ENCODE data around the gene IQCM. TPM values are rescaled to one million over a fixed set of nuclear protein-coding genes. Genes with fewer than 3 reads are reported as not detected.

IQCM gene, protein sequence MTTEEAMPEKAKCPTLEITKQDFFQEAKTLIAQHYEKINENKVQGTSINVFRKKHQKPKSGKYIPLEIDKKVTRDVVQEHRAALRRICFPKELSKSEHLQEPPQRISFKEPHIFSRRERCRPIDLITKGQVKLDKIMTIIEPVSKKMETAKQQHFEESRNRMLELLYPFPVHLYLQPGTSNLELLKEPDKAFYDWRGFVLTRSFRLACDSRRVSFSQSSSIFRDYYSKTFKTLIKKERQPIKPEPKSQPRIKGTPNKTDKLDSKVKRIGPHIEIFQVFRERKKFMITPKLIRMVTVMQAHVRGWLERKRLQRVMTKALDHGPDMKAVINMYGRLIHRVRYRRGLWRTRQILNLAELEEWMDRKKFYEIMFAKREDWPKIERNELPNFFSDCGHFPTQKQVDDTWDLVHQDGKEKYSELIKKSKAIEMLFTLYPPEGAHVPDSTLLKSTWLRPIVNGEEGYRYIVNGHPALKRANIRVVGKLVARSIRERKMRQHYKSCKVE
- not detected in 2 replicates for total RNA-seq

DNA sequence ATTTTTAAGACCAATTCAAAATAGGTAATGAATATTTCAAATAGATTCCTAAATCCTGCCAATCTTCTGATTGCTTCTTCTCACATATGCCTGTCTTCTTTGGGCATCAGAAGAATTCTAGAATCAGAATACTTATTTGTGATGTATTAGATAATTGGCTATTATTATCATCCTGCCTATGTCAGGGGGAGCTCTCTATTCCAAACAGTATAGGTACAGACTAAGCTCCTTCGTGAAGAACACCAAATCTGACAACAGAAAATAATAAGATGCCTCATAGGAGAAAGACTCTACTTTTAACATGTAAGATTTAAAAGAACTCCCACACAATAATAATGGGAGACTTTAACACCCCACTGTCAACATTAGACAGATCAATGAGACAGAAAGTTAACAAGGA, at the start of gene IQCM:
IQCM (minus strand) TSS at position 101 of the 400 bp plus-strand sequence. CDS start 73,152 bp downstream, outside the sequence.

Data from mammary microvascular endothelial cell (primary cell).